Activated naive CD4-positive, alpha-beta T cell treated with Interleukin-2 at 50 U/mL for 16 hours (primary cell): ENCODE data around the gene CEP104.

Experiments
- DNase-seq: peaks from one replicate; pipeline ENCODE4 v3.0.0-alpha.2; 2020

Gene CEP104

GRCh38 chr1:3893190-3893589 is 36.2 kb upstream of the CEP104 start:
- DNase-seq, result no peak

GRCh38 chr1:3892748-3893147 is 35.7 kb upstream of the CEP104 start:
- no peak for DNase-seq

GRCh38 chr1:3891329-3891865 is 34.4 kb upstream of the CEP104 start:
- no peak for DNase-seq

- no peak for DNase-seq
Observed at GRCh38 chr1:3890389-3891328, 33.6 kb upstream of the CEP104 start.

- DNase-seq, result no peak
Observed at GRCh38 chr1:3889936-3890335, 32.9 kb upstream of the CEP104 start.

GRCh38 chr1:3888301-3888700 is 31.3 kb upstream of the CEP104 start:
- DNase-seq, result no peak

- DNase-seq, result no peak
Observed at GRCh38 chr1:3886691-3887090, 29.7 kb upstream of the CEP104 start.

- DNase-seq, result no peak
Observed at GRCh38 chr1:3886106-3886670, 29.2 kb upstream of the CEP104 start.

- DNase-seq, result no peak
Observed at GRCh38 chr1:3885611-3886010, 28.6 kb upstream of the CEP104 start.

- DNase-seq, result no peak
Observed at GRCh38 chr1:3884966-3885365, 28.0 kb upstream of the CEP104 start.

GRCh38 chr1:3883194-3883925 is 26.3 kb upstream of the CEP104 start:
- DNase-seq, result no peak

GRCh38 chr1:3881193-3881480 is 24.1 kb upstream of the CEP104 start:
- no peak for DNase-seq

GRCh38 chr1:3880429-3881192 is 23.6 kb upstream of the CEP104 start:
- no peak for DNase-seq

- no peak for DNase-seq
Observed at GRCh38 chr1:3879787-3880428, 22.9 kb upstream of the CEP104 start.

- no peak for DNase-seq
Observed at GRCh38 chr1:3879099-3879498, 22.1 kb upstream of the CEP104 start.

- DNase-seq, result no peak
Observed at GRCh38 chr1:3876716-3877115, 19.7 kb upstream of the CEP104 start.

GRCh38 chr1:3874736-3875135 is 17.7 kb upstream of the CEP104 start:
- no peak for DNase-seq

- DNase-seq, result no peak
Observed at GRCh38 chr1:3872546-3872945, 15.5 kb upstream of the CEP104 start.

GRCh38 chr1:3871451-3871805 is 14.4 kb upstream of the CEP104 start:
- no peak for DNase-seq

GRCh38 chr1:3869751-3870301 is 12.8 kb upstream of the CEP104 start:
- DNase-seq, result no peak

GRCh38 chr1:3868464-3869006 is 11.5 kb upstream of the CEP104 start:
- no peak for DNase-seq

- DNase-seq, result no peak
Observed at GRCh38 chr1:3865606-3866160, 8.7 kb upstream of the CEP104 start.
